HepG2 (cell line): ENCODE data around the gene TCAIM. TPM values are rescaled to one million over a fixed set of nuclear protein-coding genes. Genes with fewer than 3 reads are reported as not detected.
A peak's percentile ranks its signal among the peaks of the same experiment; 100 is the strongest.

Experiments
- CCAR2 ChIP-seq: fragments of 200-400 bp; formaldehyde crosslinking; optimal IDR thresholded peaks from 2 replicates; pipeline ENCODE3; 2018; ENCODE audit warnings: low read depth, mild to moderate bottlenecking, low read length, moderate library complexity
- FOXP1 ChIP-seq, 2 experiments: fragments of 450-650 bp in 1 of 2; IDR thresholded peaks; 2 replicates each; pipeline ENCODE4 v1.6.1; 2017 to 2018; ENCODE audit warnings: antibody characterized with exemption in 1 of 2
- GABPA ChIP-seq, 2 experiments: IDR thresholded peaks; 2 replicates each; pipeline ENCODE4 v1.6.1; 2011 to 2016; ENCODE audit warnings: low read depth in 2 of 2, low read length in 1 of 2, missing biosample characterization in 1 of 2, missing genetic modification characterization in 1 of 2
- HMG20A ChIP-seq: IDR thresholded peaks from 2 replicates; pipeline ENCODE4 v1.6.1; 2016; ENCODE audit warnings: borderline replicate concordance
- HOXA3 ChIP-seq: sonication (generic); formaldehyde crosslinking; IDR thresholded peaks from 2 replicates; pipeline ENCODE4 v1.5.0; 2020; ENCODE audit warnings: missing genetic modification reagents
- ONECUT2 ChIP-seq: sonication (generic); formaldehyde crosslinking; IDR thresholded peaks from 2 replicates; pipeline ENCODE4 v1.4.0; 2020; ENCODE audit warnings: missing genetic modification reagents
- SATB2 ChIP-seq: sonication (generic); formaldehyde crosslinking; IDR thresholded peaks from 2 replicates; pipeline ENCODE4 v1.5.0; 2020; ENCODE audit warnings: missing genetic modification reagents
- SNAPC5 ChIP-seq: sonication (generic); formaldehyde crosslinking; IDR thresholded peaks from 2 replicates; pipeline ENCODE4 v1.8.1; 2023; ENCODE audit warnings: mild to moderate bottlenecking, missing genetic modification reagents, borderline replicate concordance
- SOX6 ChIP-seq, 2 experiments: fragments of 450-650 bp in 1 of 2; sonication (generic) in 1 of 2; formaldehyde crosslinking in 1 of 2; IDR thresholded peaks; 2 replicates each; pipeline versions ENCODE4 v1.4.0 to v1.6.1; 2017 to 2020; ENCODE audit warnings: antibody characterized with exemption in 1 of 2, mild to moderate bottlenecking in 1 of 2, missing genetic modification reagents in 1 of 2
- TIGD3 ChIP-seq: sonication (generic); formaldehyde crosslinking; IDR thresholded peaks from 2 replicates; pipeline ENCODE4 v1.5.1; 2020; ENCODE audit warnings: mild to moderate bottlenecking, missing genetic modification reagents, borderline replicate concordance
- ZBTB40 ChIP-seq, 2 experiments: fragments of 450-650 bp in 1 of 2; sonication (generic) in 1 of 2; formaldehyde crosslinking in 1 of 2; IDR thresholded peaks; 2 replicates each; pipeline versions ENCODE4 v1.6.1 to v1.8.0; 2016 to 2022; ENCODE audit warnings: antibody characterized with exemption in 1 of 2, mild to moderate bottlenecking in 1 of 2, missing genetic modification reagents in 1 of 2
- ZC3H4 ChIP-seq: sonication (generic); formaldehyde crosslinking; IDR thresholded peaks from 2 replicates; pipeline ENCODE4 v1.4.0; 2020; ENCODE audit warnings: missing genetic modification reagents, borderline replicate concordance
- ZNF143 ChIP-seq: sonication (generic); formaldehyde crosslinking; IDR thresholded peaks from 2 replicates; pipeline ENCODE4 v1.4.0; 2020; ENCODE audit warnings: missing genetic modification reagents
- ZNF18 ChIP-seq: sonication (generic); formaldehyde crosslinking; IDR thresholded peaks from 2 replicates; pipeline ENCODE4 v1.8.0; 2022; ENCODE audit warnings: mild to moderate bottlenecking, missing genetic modification reagents; ENCODE audit not compliant: insufficient replicate concordance
- ZNF20 ChIP-seq: sonication (generic); formaldehyde crosslinking; IDR thresholded peaks from 2 replicates; pipeline ENCODE4 v1.4.0; 2020; ENCODE audit warnings: mild to moderate bottlenecking, moderate library complexity, missing genetic modification reagents
- ZNF335 ChIP-seq: sonication (generic); formaldehyde crosslinking; IDR thresholded peaks from 2 replicates; pipeline ENCODE4 v1.4.0; 2020; ENCODE audit warnings: missing genetic modification reagents
- ZNF562 ChIP-seq: sonication (generic); formaldehyde crosslinking; IDR thresholded peaks from 2 replicates; pipeline ENCODE4 v1.8.0; 2022; ENCODE audit warnings: missing genetic modification reagents, borderline replicate concordance
- ZNF652 ChIP-seq: IDR thresholded peaks from 2 replicates; pipeline ENCODE4 v1.6.1; 2016; ENCODE audit warnings: low read depth, borderline replicate concordance
- polyA plus RNA-seq, 8 experiments: library from polyadenylated mRNA; depleted of rRNA in 3 of 8; stranded (reverse) in 7 of 8; unstranded in 1 of 8; fragments of >200 nt; fragmentation: Illumina TruSeq in 4 of 8; extraction: Trizol in 4 of 8; gene quantifications; 2 replicates each; pipeline versions ENCODE4 v1.2.1 to v1.2.3, GENCODE V29; 2011 to 2016; ENCODE audit warnings: low read depth in 4 of 8, missing spikeins in 1 of 8, mixed read lengths in 1 of 8; ENCODE audit not compliant: insufficient read depth in 1 of 8
- total RNA-seq, 5 experiments: library from RNA; depleted of rRNA; stranded (reverse); fragments of >200 nt; fragmentation: Illumina TruSeq; extraction: Trizol; gene quantifications; 2 replicates each; pipeline ENCODE4 v1.2.3, GENCODE V29; 2016; ENCODE audit warnings: low read depth in 1 of 5

The TCAIM gene
- total and polyA plus RNA-seq, 2 of the 13 experiments (the other 11 are each of a cell fraction or from before 2014, with no cell fraction given) = 16.9 to 22.6 TPM

- TF ChIP-seq GABPA (IDR thresholded peaks at IDR 0.05; ENCODE audit: low read depth, low read length) = no peak
- peak; percentile 48; the same call in 1 of the 2 replicates for TF ChIP-seq GABPA (CRISPR knock-in tag; IDR thresholded peaks at IDR 0.05; ENCODE audit: low read depth)
- no peak for TF ChIP-seq ZNF18 (CRISPR knock-in tag)
- no peak for TF ChIP-seq TIGD3 (CRISPR knock-in tag)
- TF ChIP-seq ONECUT2 = no peak
- TF ChIP-seq ZNF335 = 0 out of 2 replicates have a peak, but pooled peaks have one; percentile 60
- TF ChIP-seq FOXP1 (IDR thresholded peaks at IDR 0.05) = no peak
- peak; percentile 94 for TF ChIP-seq FOXP1 (CRISPR knock-in tag; IDR thresholded peaks at IDR 0.05)
- peak; percentile 91 for TF ChIP-seq HMG20A (CRISPR knock-in tag)
- no peak for TF ChIP-seq ZC3H4 (CRISPR knock-in tag)
- no peak for TF ChIP-seq HOXA3 (CRISPR knock-in tag)
- no peak for TF ChIP-seq ZNF143 (CRISPR knock-in tag)
- TF ChIP-seq SATB2 = no peak
- TF ChIP-seq SNAPC5 = no peak
- no peak for TF ChIP-seq CCAR2
- no peak for TF ChIP-seq SOX6 (IDR thresholded peaks at IDR 0.05)
- TF ChIP-seq SOX6 (CRISPR knock-in tag; IDR thresholded peaks at IDR 0.05) = peak; percentile 90
- TF ChIP-seq ZNF562 (CRISPR knock-in tag) = no peak
- TF ChIP-seq ZBTB40 (IDR thresholded peaks at IDR 0.05) = no peak
- TF ChIP-seq ZBTB40 (CRISPR knock-in tag; IDR thresholded peaks at IDR 0.05) = no peak; the same call in 1 of the 2 replicates
- TF ChIP-seq ZNF652 (CRISPR knock-in tag) = peak; percentile 72; the same call in 1 of the 2 replicates
- TF ChIP-seq ZNF20 (CRISPR knock-in tag) = no peak
Observed at GRCh38 chr3:44321335-44321734, 17.2 kb upstream of the TCAIM start (continued).
